ENCODE measurements around the gene GALT.

The GALT gene

GRCh38 chr9:34646211-34647083 is at the start of gene GALT:
GALT (plus strand) TSS chr9:34646675; CDS start chr9:34646705, 30 bp downstream.
- peak; percentile 42 for DNase-seq (ENCODE audit: low read depth, low spot score)
- H3K4me3 ChIP-seq (ENCODE audit: low read depth, low read length), result peak within 1 kb of the TSS; percentile 89
- peak; percentile 89 for TF ChIP-seq CTCF (IDR thresholded peaks at IDR 0.05; ENCODE audit: insufficient read depth, low read length, missing control alignments)
- POLR2A ChIA-PET, result interaction anchor here (1.0 to 1.6 kb wide), 6 partner anchors 9 to 19 kb away, joined by 3 to 31 read pairs (median 4); partner anchors contain the start of gene SIGMAR1
- CTCF ChIA-PET, result interaction anchor here (0.9 to 13.8 kb wide), 10 partner anchors 10 to 314 kb away, joined by 3 to 180 read pairs (median 8); partner anchors contain the start of genes CCL27 and SIGMAR1

- no peak overlapping the region for H3K4me3 ChIP-seq (ENCODE audit: low read depth, low read length)
- DNase-seq (ENCODE audit: low read depth, low spot score), result no peak
- CTCF ChIA-PET, result interaction anchor here (0.8 to 11.5 kb wide), 8 partner anchors 8 to 267 kb away, joined by 3 to 255 read pairs (median 12); partner anchors contain the start of gene RPP25L
- POLR2A ChIA-PET, result no interaction called here
- TF ChIP-seq CTCF (IDR thresholded peaks at IDR 0.05; ENCODE audit: insufficient read depth, low read length, missing control alignments), result no peak
Measured at GRCh38 chr9:34599546-34599945, 46.9 kb upstream of the GALT start.

GRCh38 chr9:34600908-34601307 is 45.6 kb upstream of the GALT start:
- CTCF ChIA-PET, result interaction anchor here (0.8 to 11.5 kb wide), 7 partner anchors 9 to 197 kb away, joined by 3 to 255 read pairs (median 16); partner anchors contain the start of gene RPP25L
- POLR2A ChIA-PET, result no interaction called here
- DNase-seq (ENCODE audit: low read depth, low spot score), result no peak
- no peak overlapping the region for H3K4me3 ChIP-seq (ENCODE audit: low read depth, low read length)
- no peak for TF ChIP-seq CTCF (IDR thresholded peaks at IDR 0.05; ENCODE audit: insufficient read depth, low read length, missing control alignments)

- TF ChIP-seq CTCF (IDR thresholded peaks at IDR 0.05; ENCODE audit: insufficient read depth, low read length, missing control alignments), result no peak
- H3K4me3 ChIP-seq (ENCODE audit: low read depth, low read length), result no peak overlapping the region
- DNase-seq (ENCODE audit: low read depth, low spot score), result no peak
- CTCF ChIA-PET, result interaction anchor here (1.0 to 11.5 kb wide), 26 partner anchors 9 to 269 kb away, joined by 3 to 255 read pairs (median 11); partner anchors contain the start of genes RPP25L and SIGMAR1
- POLR2A ChIA-PET, result no interaction called here
Measured at GRCh38 chr9:34601937-34602573, 44.4 kb upstream of the GALT start.

- CTCF ChIA-PET, result interaction anchor here (0.6 to 5.9 kb wide), 51 partner anchors 10 to 663 kb away, joined by 3 to 110 read pairs (median 5); partner anchors contain the start of genes ARID3C, DCTN3, GALT and RPP25L
- POLR2A ChIA-PET, result no interaction called here
- H3K4me3 ChIP-seq (ENCODE audit: low read depth, low read length), result no peak overlapping the region
- TF ChIP-seq CTCF (IDR thresholded peaks at IDR 0.05; ENCODE audit: insufficient read depth, low read length, missing control alignments), result peak; percentile 88
- no peak for DNase-seq (ENCODE audit: low read depth, low spot score)
Measured at GRCh38 chr9:34603610-34604231, 42.8 kb upstream of the GALT start.

All from AG04449 (cell line).